RWPE2 (cell line): ENCODE results near the gene ICAM1.
A peak's percentile ranks its signal among the peaks of the same experiment; 100 is the strongest.

Experiments
- ATAC-seq: fragments of 200-7000 bp; cut with Tn5 transposase; 3 replicates; pipeline ENCODE4 v1.9.1; 2021; ENCODE audit warnings: low read depth
- DNase-seq: peaks from one replicate; pipeline ENCODE4 v3.0.0-alpha.2; 2020; ENCODE audit warnings: low spot score
- H3K27ac ChIP-seq: fragments of 450-650 bp; 2 replicates; pipeline ENCODE4 v1.5.1; 2017; ENCODE audit warnings: mild to moderate bottlenecking; ENCODE audit not compliant: poor library complexity, severe bottlenecking
- H3K27me3 ChIP-seq: fragments of 250-450 bp; sonication (Bioruptor Pico); 2 replicates; pipeline ENCODE4 v1.5.1; 2021; ENCODE audit warnings: mild to moderate bottlenecking, moderate library complexity; ENCODE audit not compliant: insufficient read depth, poor library complexity, severe bottlenecking
- H3K36me3 ChIP-seq: fragments of 250-450 bp; sonication (Bioruptor Pico); 2 replicates; pipeline ENCODE4 v1.5.1; 2020; ENCODE audit warnings: low read depth, mild to moderate bottlenecking, moderate library complexity
- H3K4me1 ChIP-seq: fragments of 250-450 bp; sonication (Bioruptor Pico); 2 replicates; pipeline ENCODE4 v1.5.1; 2021; ENCODE audit warnings: mild to moderate bottlenecking, moderate library complexity; ENCODE audit not compliant: insufficient read depth, poor library complexity, severe bottlenecking
- H3K4me3 ChIP-seq: fragments of 250-450 bp; sonication (Bioruptor Pico); 2 replicates; pipeline ENCODE4 v1.5.1; 2021; ENCODE audit warnings: mild to moderate bottlenecking, moderate library complexity; ENCODE audit not compliant: severe bottlenecking
- H3K9me3 ChIP-seq: fragments of 250-450 bp; sonication (Bioruptor Pico); 2 replicates; pipeline ENCODE4 v1.5.1; 2021; ENCODE audit warnings: mild to moderate bottlenecking, moderate library complexity; ENCODE audit not compliant: severe bottlenecking
- TF ChIP-seq, protein P1 (sequence below): fragments of 450-650 bp; IDR thresholded peaks from one replicate; pipeline ENCODE4 v1.5.1; 2017; ENCODE audit warnings: mild to moderate bottlenecking, moderate library complexity; ENCODE audit not compliant: poor library complexity, severe bottlenecking

The ICAM1 gene

GRCh38 chr19:10299545-10300458, 28.9 kb downstream of the ICAM1 start:
- Histone ChIP-seq H3K36me3 (no peaks in the 10 kb centered on the region), H3K4me1 (peaks cover 9% of the 10 kb centered on the region), H3K4me3 (no peak overlapping the region), H3K27ac (no peak overlapping the region), H3K9me3 (no peaks in the 10 kb centered on the region), H3K27me3 (no peaks in the 10 kb centered on the region)
- ATAC-seq = no peak
- no peak for DNase-seq
- TF ChIP-seq, protein P1, sequence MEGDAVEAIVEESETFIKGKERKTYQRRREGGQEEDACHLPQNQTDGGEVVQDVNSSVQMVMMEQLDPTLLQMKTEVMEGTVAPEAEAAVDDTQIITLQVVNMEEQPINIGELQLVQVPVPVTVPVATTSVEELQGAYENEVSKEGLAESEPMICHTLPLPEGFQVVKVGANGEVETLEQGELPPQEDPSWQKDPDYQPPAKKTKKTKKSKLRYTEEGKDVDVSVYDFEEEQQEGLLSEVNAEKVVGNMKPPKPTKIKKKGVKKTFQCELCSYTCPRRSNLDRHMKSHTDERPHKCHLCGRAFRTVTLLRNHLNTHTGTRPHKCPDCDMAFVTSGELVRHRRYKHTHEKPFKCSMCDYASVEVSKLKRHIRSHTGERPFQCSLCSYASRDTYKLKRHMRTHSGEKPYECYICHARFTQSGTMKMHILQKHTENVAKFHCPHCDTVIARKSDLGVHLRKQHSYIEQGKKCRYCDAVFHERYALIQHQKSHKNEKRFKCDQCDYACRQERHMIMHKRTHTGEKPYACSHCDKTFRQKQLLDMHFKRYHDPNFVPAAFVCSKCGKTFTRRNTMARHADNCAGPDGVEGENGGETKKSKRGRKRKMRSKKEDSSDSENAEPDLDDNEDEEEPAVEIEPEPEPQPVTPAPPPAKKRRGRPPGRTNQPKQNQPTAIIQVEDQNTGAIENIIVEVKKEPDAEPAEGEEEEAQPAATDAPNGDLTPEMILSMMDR = no peak

DNA sequence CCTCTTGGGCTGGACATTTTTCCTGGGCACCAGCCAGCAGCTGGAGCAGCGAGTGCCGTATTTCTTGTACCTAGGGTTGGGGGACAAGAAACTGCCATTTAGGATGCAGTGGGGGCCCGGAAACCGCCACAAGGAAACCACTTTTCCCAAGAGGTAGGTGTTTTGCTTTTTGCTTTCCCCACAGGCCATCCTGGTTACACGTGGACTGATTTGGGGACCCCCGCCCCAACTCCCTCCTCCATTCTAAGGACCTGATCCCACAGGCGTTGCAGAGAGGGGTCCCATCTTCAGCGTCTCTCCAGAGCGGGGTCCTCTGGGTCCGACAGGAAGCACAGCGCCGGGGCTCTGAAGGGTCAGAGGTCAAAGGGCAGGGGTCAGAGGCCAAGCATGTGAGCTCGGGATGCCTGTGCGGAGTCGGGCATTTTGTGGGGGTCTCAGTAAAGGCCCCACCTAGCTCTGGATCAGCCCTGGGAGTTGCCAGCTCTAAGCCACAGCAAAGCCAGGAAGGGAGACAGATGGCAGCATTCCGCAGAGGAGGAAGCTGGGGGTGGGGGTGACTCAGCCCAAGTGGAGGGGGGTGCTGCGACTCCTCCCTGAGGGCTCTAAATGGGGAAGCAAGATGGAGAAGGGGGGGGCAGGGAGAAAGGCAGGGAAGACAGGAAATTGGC, 34.4 kb downstream of the ICAM1 start:
- Histone ChIP-seq H3K27me3 (no peaks in the 10 kb centered on the region), H3K9me3 (no peaks in the 10 kb centered on the region), H3K27ac (no peak overlapping the region), H3K4me1 (peaks cover 14% of the 10 kb centered on the region), H3K36me3 (0 out of 2 replicates have a peak, but pooled peaks cover 5% of the 10 kb centered on the region), H3K4me3 (no peak overlapping the region)
- ATAC-seq (0 out of 3 replicates have a peak, but pooled peaks have one; percentile 44), DNase-seq (peak; percentile 69)
- TF ChIP-seq, protein P1 = no peak

- Histone ChIP-seq H3K27ac (no peak overlapping the region), H3K4me3 (no peak overlapping the region), H3K9me3 (no peaks in the 10 kb centered on the region), H3K4me1 (peaks cover 14% of the 10 kb centered on the region), H3K27me3 (no peaks in the 10 kb centered on the region), H3K36me3 (0 out of 2 replicates have a peak, but pooled peaks cover 5% of the 10 kb centered on the region)
- TF ChIP-seq, protein P1 = no peak
- ATAC-seq (no peak), DNase-seq (no peak)
Measured at GRCh38 chr19:10306327-10306726, 35.4 kb downstream of the ICAM1 start.

- Histone ChIP-seq H3K4me3 (no peak within 1 kb of the TSS), H3K36me3 (peaks cover 14% of the 10 kb centered on the region), H3K27me3 (no peaks in the 10 kb centered on the region), H3K27ac (no peak within 1 kb of the TSS), H3K4me1 (peaks cover 5% of the 10 kb centered on the region), H3K9me3 (no peaks in the 10 kb centered on the region)
- DNase-seq = no peak
- no peak for ATAC-seq
- TF ChIP-seq, protein P1 = no peak
Measured at GRCh38 chr19:10309423-10309822, 38.5 kb downstream of the ICAM1 start, which contains the start of gene ZGLP1. Gene ZGLP1, minus strand, starts transcription at chr19:10309815.
